DMS 273 treated with DMSO at 0.1 percent for 48 hours (cell line): ENCODE data around the gene KLHL30.
"Not testable (repeated sequence)": the region's sequence is repeated elsewhere in the genome, so short reads cannot be mapped to it uniquely, and the experiment has no call there.

Source experiments
- DNase-seq: peaks from one replicate; lab custom pipeline; 2025; lab: John Stamatoyannopoulos, UW

The KLHL30 gene

GRCh38 chr2:238162251-238162845 is 23.9 kb downstream of the KLHL30 start:
- no peak for DNase-seq

GRCh38 chr2:238162846-238163441 is 24.5 kb downstream of the KLHL30 start:
- DNase-seq: no peak

GRCh38 chr2:238163481-238164198 is 25.2 kb downstream of the KLHL30 start:
- no peak for DNase-seq

GRCh38 chr2:238164906-238165287 is 26.4 kb downstream of the KLHL30 start:
- no peak for DNase-seq

- no peak for DNase-seq
These were observed 26.9 kb downstream of the KLHL30 start for GRCh38 chr2:238165288-238165921.

- no peak for DNase-seq
These were observed 28.2 kb downstream of the KLHL30 start for GRCh38 chr2:238166391-238167343.

GRCh38 chr2:238167344-238167715 is 28.9 kb downstream of the KLHL30 start:
- DNase-seq: no peak

GRCh38 chr2:238167761-238168160 is 29.3 kb downstream of the KLHL30 start:
- no peak for DNase-seq

- no peak for DNase-seq
These were observed 30.0 kb downstream of the KLHL30 start for GRCh38 chr2:238168196-238169047.

- no peak for DNase-seq
These were observed 30.7 kb downstream of the KLHL30 start for GRCh38 chr2:238169048-238169707.

GRCh38 chr2:238169708-238170251 is 31.3 kb downstream of the KLHL30 start:
- peak; percentile 30 for DNase-seq

- no peak for DNase-seq
These were observed 32.1 kb downstream of the KLHL30 start for GRCh38 chr2:238170386-238171071.

GRCh38 chr2:238171072-238171431 is 32.6 kb downstream of the KLHL30 start:
- not testable (repeated sequence) for DNase-seq

- DNase-seq: no peak
These were observed 33.2 kb downstream of the KLHL30 start for GRCh38 chr2:238171575-238172187.

- no peak for DNase-seq
These were observed 34.0 kb downstream of the KLHL30 start for GRCh38 chr2:238172439-238172838.

GRCh38 chr2:238173692-238174091 is 35.2 kb downstream of the KLHL30 start:
- DNase-seq: no peak

GRCh38 chr2:238174291-238174690 is 35.8 kb downstream of the KLHL30 start:
- DNase-seq: no peak

- DNase-seq: no peak
These were observed 36.2 kb downstream of the KLHL30 start for GRCh38 chr2:238174701-238175100.

- DNase-seq: no peak
These were observed 38.1 kb downstream of the KLHL30 start for GRCh38 chr2:238176613-238177012.
